Activated CD4-positive, alpha-beta T cell treated with anti-CD3 and anti-CD28 coated beads, Interleukin-2, amount 10 ng/mL, durations not matched to agents 7 days and 5 days (primary cell): ENCODE results near the gene NAV2. TPM values are rescaled to one million over a fixed set of nuclear protein-coding genes. Genes with fewer than 3 reads are reported as not detected.

ENCODE experiments used
- CTCF ChIA-PET: fragments of 350-600 bp; sonication (Branson Sonifier 250); formaldehyde crosslinking; loops from one replicate; lab custom pipeline; 2021; ENCODE audit warnings: antibody characterized with exemption; lab: Charles Lee
- POLR2A ChIA-PET: fragments of 350-600 bp; sonication (Branson Sonifier 250); formaldehyde crosslinking; loops from one replicate; lab custom pipeline; 2021; ENCODE audit warnings: antibody characterized with exemption; lab: Charles Lee
- DNase-seq: peaks from one replicate; pipeline ENCODE4 v3.0.0-alpha.2; 2020
- H3K27ac Mint-ChIP-seq: one replicate; pipeline ENCODE4 v1.8.0; 2021; ENCODE audit warnings: mild to moderate bottlenecking, moderate library complexity, mixed read lengths
- H3K27me3 Mint-ChIP-seq: one replicate; pipeline ENCODE4 v1.8.0; 2021; ENCODE audit warnings: mixed read lengths
- H3K36me3 Mint-ChIP-seq: one replicate; pipeline ENCODE4 v1.8.0; 2021; ENCODE audit warnings: low read depth, mixed read lengths
- H3K4me1 Mint-ChIP-seq: one replicate; pipeline ENCODE4 v1.8.0; 2021; ENCODE audit warnings: mixed read lengths
- H3K4me3 Mint-ChIP-seq: one replicate; pipeline ENCODE4 v1.8.0; 2021; ENCODE audit warnings: mild to moderate bottlenecking, moderate library complexity, mixed read lengths
- H3K9me3 Mint-ChIP-seq: one replicate; pipeline ENCODE4 v1.8.0; 2021; ENCODE audit warnings: mixed read lengths
- total RNA-seq, 2 experiments: library from RNA; stranded (reverse); gene quantifications; one replicate each; pipeline ENCODE4 v1.2.3, GENCODE V29; 2021

The NAV2 gene
- total RNA-seq, 2 experiments from 2014 or later = 0.29 to 1.1 TPM

DNA sequence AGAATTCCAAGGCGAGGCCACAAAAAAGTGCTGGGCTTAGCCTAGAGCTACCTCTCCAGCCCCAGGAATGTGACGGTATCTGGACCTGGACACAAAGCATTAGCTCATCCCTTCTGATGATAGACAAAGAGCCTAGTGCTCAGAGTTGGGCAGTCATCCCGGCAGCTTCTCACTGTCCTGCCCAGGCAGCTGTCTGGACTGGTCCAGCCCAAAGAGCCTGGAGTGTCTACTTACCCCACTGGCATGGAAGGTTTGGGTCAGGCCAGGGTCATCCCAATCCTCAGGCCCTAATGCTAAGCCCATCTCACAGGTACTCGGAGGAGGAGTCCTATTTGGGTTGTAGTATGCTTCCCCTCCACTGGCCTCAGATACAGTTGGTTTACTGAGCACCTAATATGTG is 31.0 kb downstream of the NAV2 start:
- DNase-seq = no peak
- Mint-ChIP-seq H3K4me1 (no peaks in the 10 kb centered on the region), H3K4me3 (no peak overlapping the region), H3K9me3 (no peaks in the 10 kb centered on the region), H3K36me3 (no peaks in the 10 kb centered on the region), H3K27ac (no peak overlapping the region), H3K27me3 (peaks cover 4% of the 10 kb centered on the region)
- ChIA-PET POLR2A (interaction anchor here (0.6 kb wide), 1 partner anchor 111 kb away, joined by 3 read pairs; no protein-coding TSS in a partner anchor), CTCF (interaction anchor here (0.6 to 1.9 kb wide), 7 partner anchors 10 to 201 kb away, joined by 3 to 11 read pairs (median 3); no protein-coding TSS in a partner anchor)

DNA sequence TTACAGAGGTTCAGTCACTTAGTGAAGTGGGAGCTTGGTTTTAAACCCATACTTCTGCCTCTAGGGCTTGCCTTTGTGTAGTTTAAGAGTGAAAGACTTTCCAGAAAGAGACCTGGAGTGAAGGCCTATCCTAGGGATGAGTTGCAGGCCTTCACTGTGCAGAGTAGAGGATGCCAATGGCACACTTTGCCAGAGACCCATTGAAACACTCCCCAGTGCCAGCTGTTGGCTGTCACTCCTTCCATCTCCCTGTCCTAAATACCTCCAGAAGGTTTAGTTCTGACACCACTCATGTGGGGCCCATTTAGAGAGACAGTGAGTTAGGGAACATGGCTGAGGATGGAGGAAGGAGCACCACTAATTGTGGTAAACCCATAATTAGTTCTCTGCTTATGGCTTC is 31.5 kb downstream of the NAV2 start:
- CTCF ChIA-PET = interaction anchor here (0.6 to 1.3 kb wide), 5 partner anchors 15 to 202 kb away, joined by 3 to 5 read pairs (median 3); no protein-coding TSS in a partner anchor
- Mint-ChIP-seq H3K27me3 (peaks cover 4% of the 10 kb centered on the region), H3K36me3 (no peaks in the 10 kb centered on the region), H3K27ac (no peak overlapping the region), H3K4me1 (no peaks in the 10 kb centered on the region), H3K4me3 (no peak overlapping the region), H3K9me3 (no peaks in the 10 kb centered on the region)
- POLR2A ChIA-PET = no interaction called here
- DNase-seq = no peak

DNA sequence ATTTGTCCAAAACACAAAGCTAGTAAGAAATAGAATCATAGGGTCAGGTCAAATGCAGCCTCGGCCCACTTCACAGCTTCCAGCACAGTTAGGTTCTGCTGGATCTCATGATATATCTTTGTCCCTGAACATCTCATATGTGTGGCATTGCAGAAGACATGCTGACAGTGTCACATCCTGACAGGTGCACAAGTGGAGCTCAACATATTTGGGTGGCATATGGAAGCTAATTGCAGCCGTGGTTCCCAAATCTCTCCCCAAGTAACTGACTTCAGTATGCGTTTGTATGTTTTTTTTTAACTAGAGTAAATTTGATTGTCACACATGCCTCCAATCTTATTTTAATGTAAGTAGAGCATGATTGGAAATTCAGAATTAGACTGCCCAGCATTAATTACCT is 33.4 kb downstream of the NAV2 start:
- Mint-ChIP-seq H3K4me1 (no peaks in the 10 kb centered on the region), H3K4me3 (no peak overlapping the region), H3K36me3 (no peaks in the 10 kb centered on the region), H3K27me3 (peaks cover 7% of the 10 kb centered on the region), H3K27ac (no peak overlapping the region), H3K9me3 (no peaks in the 10 kb centered on the region)
- no peak for DNase-seq
- ChIA-PET POLR2A (no interaction called here), CTCF (interaction anchor here (0.7 kb wide), 1 partner anchor 101 kb away, joined by 3 read pairs; no protein-coding TSS in a partner anchor)

DNA sequence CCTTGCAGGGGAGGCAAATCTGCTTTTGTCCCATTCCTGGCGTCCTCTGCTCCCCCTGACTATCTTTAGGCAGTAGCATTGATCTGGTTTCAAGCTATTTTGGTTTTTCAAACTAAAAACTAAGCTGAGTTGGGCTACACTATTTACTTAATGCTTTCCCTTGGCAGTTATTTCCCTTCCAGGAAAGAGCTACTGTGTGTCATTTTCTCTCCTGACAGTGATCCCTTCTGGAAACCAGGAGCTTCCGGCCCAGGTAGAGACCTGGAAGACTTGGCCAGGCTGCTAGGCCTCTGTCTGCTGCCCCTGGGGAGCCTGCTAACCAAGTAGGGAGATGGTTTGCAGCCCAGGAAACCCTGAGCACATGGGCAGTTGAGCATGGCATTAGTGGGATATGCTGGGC is 35.0 kb downstream of the NAV2 start:
- H3K27ac Mint-ChIP-seq = no peak overlapping the region
- no peaks in the 10 kb centered on the region for H3K4me1 Mint-ChIP-seq
- H3K36me3 Mint-ChIP-seq = no peaks in the 10 kb centered on the region
- no peak overlapping the region for H3K4me3 Mint-ChIP-seq
- no peak for DNase-seq
- CTCF ChIA-PET = no interaction called here
- H3K9me3 Mint-ChIP-seq = no peaks in the 10 kb centered on the region
- H3K27me3 Mint-ChIP-seq = peaks cover 9% of the 10 kb centered on the region
- POLR2A ChIA-PET = no interaction called here

DNA sequence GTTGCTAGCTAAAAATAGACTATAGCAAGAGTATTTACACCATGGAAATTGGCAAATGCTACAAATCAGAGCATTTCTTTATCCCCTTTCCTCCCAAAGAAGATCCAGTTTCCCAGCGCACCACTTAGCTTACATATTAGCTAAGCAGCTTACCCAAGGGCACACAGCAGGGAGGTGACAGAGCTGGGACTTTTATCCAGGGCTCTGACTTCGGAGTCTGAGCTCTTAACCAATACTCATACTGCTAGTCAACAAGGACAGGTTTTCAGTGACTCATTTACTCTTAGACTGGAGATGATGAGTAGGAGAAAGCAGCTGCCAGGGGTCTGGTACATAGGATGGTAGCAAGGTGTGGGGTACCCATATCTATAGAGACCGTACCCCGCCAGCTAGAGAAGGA is 38.4 kb downstream of the NAV2 start:
- DNase-seq = no peak
- ChIA-PET POLR2A (no interaction called here), CTCF (interaction anchor here (1.1 kb wide), 1 partner anchor 13 kb away, joined by 3 read pairs; no protein-coding TSS in a partner anchor)
- Mint-ChIP-seq H3K4me1 (no peaks in the 10 kb centered on the region), H3K27me3 (peaks cover 14% of the 10 kb centered on the region), H3K36me3 (no peaks in the 10 kb centered on the region), H3K9me3 (no peaks in the 10 kb centered on the region), H3K27ac (no peak overlapping the region), H3K4me3 (no peak overlapping the region)

DNA sequence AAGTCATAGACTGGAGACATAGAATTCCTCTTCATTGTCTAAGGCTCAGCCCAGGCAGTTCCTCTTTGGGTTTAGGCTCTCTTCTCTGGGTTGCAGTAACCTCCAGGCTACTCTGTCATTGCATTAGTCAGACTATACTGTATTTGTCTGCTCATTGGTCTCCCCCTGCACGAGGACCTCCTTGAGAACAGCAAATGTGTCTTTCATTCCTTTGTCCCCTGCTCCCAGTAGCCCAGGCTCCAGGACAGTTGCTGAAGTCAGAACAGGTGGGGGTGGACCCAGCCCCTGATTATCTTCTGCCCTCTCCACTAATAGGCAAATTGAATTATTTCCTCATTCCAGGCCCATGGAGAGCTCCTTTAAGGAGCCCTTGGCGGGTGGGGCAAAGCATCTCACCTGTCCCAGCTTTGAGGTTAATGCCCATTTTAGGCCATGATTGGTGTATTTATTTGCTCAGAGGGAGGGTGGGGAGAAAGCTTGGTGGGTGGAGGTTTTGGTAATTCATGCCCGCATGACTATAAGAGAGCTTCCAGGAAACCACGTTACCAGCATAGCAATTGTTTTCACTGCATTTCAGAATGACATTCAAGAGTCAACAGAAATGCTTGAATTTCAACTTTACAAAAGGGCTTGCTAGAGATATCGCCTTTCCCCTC is 40.9 kb downstream of the NAV2 start:
- POLR2A ChIA-PET = no interaction called here
- Mint-ChIP-seq H3K9me3 (no peaks in the 10 kb centered on the region), H3K4me3 (no peak overlapping the region), H3K27ac (no peak overlapping the region), H3K36me3 (no peaks in the 10 kb centered on the region), H3K27me3 (peaks cover 14% of the 10 kb centered on the region), H3K4me1 (no peaks in the 10 kb centered on the region)
- CTCF ChIA-PET = interaction anchor here (0.8 to 1.4 kb wide), 2 partner anchors 10 to 186 kb away, joined by 3 read pairs; no protein-coding TSS in a partner anchor
- DNase-seq = no peak

DNA sequence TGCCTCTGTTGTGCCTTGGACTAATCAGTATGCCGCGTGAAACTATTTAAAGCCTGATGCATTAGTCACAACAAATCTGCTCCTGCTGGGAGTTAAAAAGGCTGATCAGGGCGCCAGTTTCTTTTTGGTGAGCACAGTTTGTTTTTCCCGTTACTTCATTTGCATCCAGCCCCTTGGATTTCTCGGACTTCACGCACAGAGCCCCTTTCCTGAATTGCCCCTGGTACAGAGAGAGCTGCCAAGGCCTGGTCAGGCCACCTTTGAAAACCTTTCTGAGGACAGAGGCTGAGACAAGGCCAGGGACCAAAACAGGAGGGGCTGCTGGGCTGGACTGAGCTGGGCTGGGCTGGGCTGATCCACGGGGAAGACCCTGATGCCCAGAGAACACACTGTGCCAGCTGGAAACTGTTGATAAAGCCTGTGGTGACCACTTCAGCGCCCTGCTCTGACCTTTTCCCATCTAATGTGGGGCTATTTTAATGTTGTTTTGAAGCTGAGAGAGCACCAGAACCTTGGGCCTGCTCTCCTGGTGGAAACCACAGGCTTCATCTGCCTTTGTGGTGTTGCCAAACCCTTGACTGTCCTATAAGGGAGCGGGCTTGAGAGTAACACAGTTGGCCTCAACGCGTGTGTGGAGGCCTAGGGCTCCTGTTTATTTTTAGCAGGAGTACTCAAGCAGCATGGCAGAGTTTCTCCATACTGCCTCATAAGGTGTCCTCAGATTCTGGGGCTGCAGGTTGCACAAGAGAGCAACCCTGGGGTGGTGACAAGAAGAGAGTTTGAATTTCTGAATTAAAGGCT is 44.2 kb downstream of the NAV2 start:
- H3K4me1 Mint-ChIP-seq = no peaks in the 10 kb centered on the region
- ChIA-PET CTCF (interaction anchor here (1.5 kb wide), 1 partner anchor 16 kb away, joined by 3 read pairs; no protein-coding TSS in a partner anchor), POLR2A (no interaction called here)
- H3K27me3 Mint-ChIP-seq = peaks cover 14% of the 10 kb centered on the region
- H3K27ac Mint-ChIP-seq = no peak overlapping the region
- no peak overlapping the region for H3K4me3 Mint-ChIP-seq
- H3K36me3 Mint-ChIP-seq = no peaks in the 10 kb centered on the region
- no peaks in the 10 kb centered on the region for H3K9me3 Mint-ChIP-seq
- no peak for DNase-seq

DNA sequence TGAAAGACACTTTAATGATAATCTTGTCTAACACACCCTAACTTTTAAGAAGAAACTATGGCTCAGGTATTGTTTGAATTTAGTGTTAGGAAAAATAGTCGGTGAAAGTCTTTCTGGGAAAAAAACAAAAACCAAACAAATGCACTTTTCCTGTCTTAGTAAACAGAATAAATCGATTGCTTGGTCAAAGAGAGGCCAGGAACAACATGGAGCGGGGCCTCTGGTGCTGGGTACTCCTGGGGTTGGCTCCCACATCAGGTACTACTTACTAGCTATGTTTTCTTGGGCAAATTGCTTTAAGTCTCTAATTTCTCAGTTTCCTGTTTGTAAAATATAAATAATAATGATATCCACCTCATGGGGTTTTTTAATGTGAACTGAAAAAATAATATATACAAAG is 46.8 kb downstream of the NAV2 start:
- CTCF ChIA-PET = no interaction called here
- H3K4me1 Mint-ChIP-seq = no peaks in the 10 kb centered on the region
- POLR2A ChIA-PET = no interaction called here
- peaks cover 20% of the 10 kb centered on the region for H3K27me3 Mint-ChIP-seq
- H3K36me3 Mint-ChIP-seq = no peaks in the 10 kb centered on the region
- no peak overlapping the region for H3K27ac Mint-ChIP-seq
- DNase-seq = no peak
- no peak overlapping the region for H3K4me3 Mint-ChIP-seq
- H3K9me3 Mint-ChIP-seq = no peaks in the 10 kb centered on the region

DNA sequence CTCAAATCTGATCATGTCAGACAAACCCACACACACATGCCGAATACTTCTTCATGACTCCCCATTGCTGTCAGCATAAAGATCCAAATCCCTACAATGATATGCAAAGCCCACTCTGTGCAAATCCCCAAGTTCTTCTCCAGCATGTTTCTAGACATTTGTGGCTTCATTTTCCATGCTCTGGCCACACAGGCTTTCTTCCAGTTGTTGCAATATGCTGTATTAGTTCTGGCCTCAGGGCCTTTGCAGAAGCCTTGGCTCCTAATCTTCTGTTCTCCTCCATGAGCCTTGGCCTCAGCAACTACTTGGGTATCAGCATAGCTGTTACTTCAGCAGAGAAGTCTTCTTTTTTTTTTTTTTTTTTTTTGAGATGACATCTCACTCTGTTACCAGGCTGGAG is 49.6 kb downstream of the NAV2 start:
- Mint-ChIP-seq H3K27ac (no peak overlapping the region), H3K36me3 (no peaks in the 10 kb centered on the region), H3K4me3 (no peak overlapping the region), H3K4me1 (no peaks in the 10 kb centered on the region), H3K27me3 (peaks cover 30% of the 10 kb centered on the region), H3K9me3 (no peaks in the 10 kb centered on the region)
- no peak for DNase-seq
- POLR2A ChIA-PET = no interaction called here
- CTCF ChIA-PET = no interaction called here

DNA sequence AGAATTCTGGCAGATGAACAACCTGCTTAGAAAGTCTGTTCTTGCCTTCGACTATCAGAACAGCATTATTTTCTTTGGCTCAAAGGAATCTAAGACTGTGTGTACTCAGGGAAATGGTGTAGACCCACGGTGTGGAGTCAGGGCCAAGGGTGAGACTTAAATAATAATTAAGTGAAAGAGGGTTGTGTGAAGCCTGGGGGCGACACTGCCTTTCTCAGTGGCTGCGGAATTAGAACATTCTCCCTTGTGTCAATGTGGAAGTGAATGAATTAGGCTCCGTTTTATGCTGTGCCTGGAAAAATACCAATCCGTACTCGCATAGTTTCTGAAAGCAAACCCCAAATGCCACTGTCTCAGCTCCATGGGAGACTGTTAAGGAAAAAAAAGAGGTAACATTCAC is 50.7 kb downstream of the NAV2 start:
- Mint-ChIP-seq H3K9me3 (no peaks in the 10 kb centered on the region), H3K4me3 (no peak overlapping the region), H3K27me3 (peaks cover 30% of the 10 kb centered on the region), H3K36me3 (no peaks in the 10 kb centered on the region), H3K27ac (no peak overlapping the region), H3K4me1 (no peaks in the 10 kb centered on the region)
- ChIA-PET CTCF (no interaction called here), POLR2A (no interaction called here)
- DNase-seq = no peak

DNA sequence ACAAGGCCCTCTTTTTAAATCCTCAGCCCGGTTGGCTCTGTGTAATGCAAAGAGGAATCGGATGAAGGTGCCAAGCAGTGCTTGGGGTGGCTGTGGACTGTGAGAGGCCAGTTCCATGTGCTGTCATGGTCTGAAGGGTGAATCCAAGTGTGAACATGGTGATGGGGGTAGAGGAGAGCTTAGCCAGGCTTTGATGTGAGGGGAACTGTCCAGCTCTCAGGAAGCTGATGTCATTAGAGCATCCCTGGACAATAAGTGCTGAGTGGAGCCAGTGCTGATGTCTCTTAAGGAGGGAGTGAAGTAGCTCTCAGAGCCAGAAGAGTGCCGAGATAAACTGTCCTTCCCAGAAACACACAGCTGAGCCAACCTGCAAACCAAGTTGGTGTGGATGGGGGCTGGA is 53.6 kb downstream of the NAV2 start:
- no peak for DNase-seq
- H3K27me3 Mint-ChIP-seq = peaks cover 25% of the 10 kb centered on the region
- H3K4me1 Mint-ChIP-seq = peaks cover 2% of the 10 kb centered on the region
- H3K36me3 Mint-ChIP-seq = no peaks in the 10 kb centered on the region
- CTCF ChIA-PET = no interaction called here
- H3K9me3 Mint-ChIP-seq = no peaks in the 10 kb centered on the region
- no peak overlapping the region for H3K27ac Mint-ChIP-seq
- no peak overlapping the region for H3K4me3 Mint-ChIP-seq
- POLR2A ChIA-PET = no interaction called here

DNA sequence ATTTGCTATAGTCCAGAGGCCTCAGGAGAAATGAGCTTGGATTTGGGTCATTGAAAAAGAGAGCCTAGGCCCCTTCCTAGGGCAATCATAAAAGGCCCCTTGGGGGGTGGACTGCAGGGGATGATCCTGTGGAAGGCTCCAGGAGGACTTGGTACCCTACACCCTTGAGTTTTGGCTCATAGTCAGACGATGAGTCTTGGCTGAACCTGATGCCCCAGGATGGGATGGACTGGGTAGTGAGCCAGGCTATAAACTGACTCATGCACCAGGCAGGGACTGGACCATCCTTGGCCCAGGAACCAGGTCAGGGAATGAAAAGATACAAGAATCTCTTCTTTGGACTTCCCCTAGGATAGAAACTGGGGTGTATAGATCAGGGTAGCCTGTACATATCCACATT is 54.2 kb downstream of the NAV2 start:
- Mint-ChIP-seq H3K4me3 (no peak overlapping the region), H3K9me3 (no peaks in the 10 kb centered on the region), H3K36me3 (no peaks in the 10 kb centered on the region), H3K4me1 (peaks cover 2% of the 10 kb centered on the region), H3K27me3 (peaks cover 22% of the 10 kb centered on the region), H3K27ac (no peak overlapping the region)
- ChIA-PET CTCF (no interaction called here), POLR2A (no interaction called here)
- DNase-seq = no peak

DNA sequence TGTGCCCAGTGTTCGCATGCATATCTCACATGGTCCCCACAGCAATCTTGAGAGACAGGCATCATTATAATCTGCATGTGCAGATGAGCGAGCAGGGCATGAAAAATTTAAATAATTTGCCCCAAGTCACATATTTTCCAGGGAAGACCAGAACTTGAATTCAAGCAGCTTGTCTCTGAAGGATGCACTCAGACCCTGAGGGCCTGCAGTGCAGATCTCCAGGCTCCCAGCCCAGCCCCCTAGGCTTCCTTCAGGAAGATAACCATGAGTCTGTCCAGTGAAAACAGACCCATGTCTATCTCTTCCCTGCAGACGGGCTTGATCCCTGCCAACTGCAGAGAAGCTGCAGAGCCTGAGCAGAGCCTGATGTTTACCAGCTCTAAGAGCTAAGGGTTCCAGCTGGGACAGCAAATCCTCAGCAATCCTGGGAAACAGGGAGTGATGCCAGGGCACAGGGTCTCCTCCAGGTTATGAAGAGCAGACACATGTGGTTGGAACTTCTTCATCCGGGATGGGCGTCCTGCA is 55.1 kb downstream of the NAV2 start:
- H3K9me3 Mint-ChIP-seq = no peaks in the 10 kb centered on the region
- ChIA-PET CTCF (no interaction called here), POLR2A (no interaction called here)
- no peak overlapping the region for H3K4me3 Mint-ChIP-seq
- H3K4me1 Mint-ChIP-seq = peaks cover 2% of the 10 kb centered on the region
- no peak for DNase-seq
- H3K36me3 Mint-ChIP-seq = no peaks in the 10 kb centered on the region
- H3K27ac Mint-ChIP-seq = no peak overlapping the region
- H3K27me3 Mint-ChIP-seq = peaks cover 21% of the 10 kb centered on the region
